Heart left ventricle (tissue), 16 donors: ENCODE measurements around the gene CPM. TPM values are rescaled to one million over a fixed set of nuclear protein-coding genes. Genes with fewer than 3 reads are reported as not detected.

Experiments
- ATAC-seq, 4 donors: fragments of 200-7000 bp; cut with Tn5 transposase; one replicate each; pipeline ENCODE4 v1.9.1; 2020 to 2022; ENCODE audit warnings: moderate library complexity in 4 of 4, mild to moderate bottlenecking in 3 of 4, moderate number of reproducible peaks in 1 of 4
- DNase-seq, 5 donors: peaks; one replicate each; pipeline ENCODE4 v3.0.0-alpha.2; 2020
- H3K27ac ChIP-seq, 12 donors: fragments of 200-600 bp; sonication (generic) in 4 of 12; one replicate each; pipeline versions ENCODE4 v1.5.0 to v1.8.0; 2016 to 2022; ENCODE audit warnings: mild to moderate bottlenecking in 2 of 12
- H3K27me3 ChIP-seq, 9 donors: fragments of 200-600 bp; sonication (generic) in 2 of 9; one replicate each; pipeline versions ENCODE4 v1.5.1 to v1.8.0; 2016 to 2022; ENCODE audit warnings: mild to moderate bottlenecking in 3 of 9
- H3K36me3 ChIP-seq, 9 donors: fragments of 200-600 bp; sonication (generic) in 2 of 9; one replicate each; pipeline versions ENCODE4 v1.5.0 to v1.8.0; 2018 to 2022; ENCODE audit warnings: mild to moderate bottlenecking in 2 of 9
- H3K4me1 ChIP-seq, 12 donors: fragments of 200-600 bp; sonication (generic) in 4 of 12; one replicate each; pipeline versions ENCODE4 v1.5.0 to v1.8.0; 2016 to 2022; ENCODE audit warnings: mild to moderate bottlenecking in 3 of 12
- H3K4me3 ChIP-seq, 12 donors: fragments of 200-600 bp; sonication (generic) in 4 of 12; one replicate each; pipeline versions ENCODE4 v1.5.0 to v1.8.0; 2017 to 2022; ENCODE audit warnings: mild to moderate bottlenecking in 9 of 12, moderate library complexity in 4 of 12
- H3K9me3 ChIP-seq, 12 donors: fragments of 200-600 bp; sonication (generic) in 4 of 12; one replicate each; pipeline versions ENCODE4 v1.5.0 to v1.8.0; 2016 to 2022; ENCODE audit warnings: mild to moderate bottlenecking in 1 of 12
- CTCF ChIP-seq, 12 donors: fragments of 200-600 bp; sonication (generic) in 4 of 12; IDR thresholded peaks; one replicate each; pipeline versions ENCODE4 v1.5.0 to v1.8.0; 2018 to 2022; ENCODE audit warnings: antibody characterized with exemption in 12 of 12, mild to moderate bottlenecking in 5 of 12
- POLR2A ChIP-seq, 2 donors: fragments of 450-650 bp; IDR thresholded peaks; one replicate each; pipeline ENCODE4 v1.6.1; 2017; ENCODE audit warnings: antibody characterized with exemption in 2 of 2, mild to moderate bottlenecking in 2 of 2, moderate library complexity in 2 of 2
- WGBS, 4 donors: extraction: QIAGEN DNeasy Blood & Tissue Kit in 2 of 4; methylation state at CpG; one replicate each; pipeline versions ENCODE4 v1.1.5 to v1.1.7; 2013 to 2018; 5-methylcytosine and 5-hydroxymethylcytosine counted together
- intact Hi-C, 10 donors: fragments of 100-400 bp; cut with DNase I; formaldehyde crosslinking; loops; one replicate each; pipeline versions ENCODE4 v1.11.1 to v1.14.2; 2022
- polyA plus RNA-seq, 2 donors: library from polyadenylated mRNA; stranded (reverse); fragments of 200-250 nt; gene quantifications; one replicate each; pipeline ENCODE4 v1.2.3, GENCODE V29; 2013
- total RNA-seq, 9 donors: library from RNA; depleted of rRNA in 2 of 9; stranded (reverse); fragments of >200 nt in 2 of 9; fragmentation: NEBNext Ultra II Directional in 3 of 9; extraction: Animal tissue kit (Norgen Biotek cat#: 25700) in 3 of 9; gene quantifications; one replicate each; pipeline versions ENCODE4 v1.1.0 to v1.2.4, GENCODE V29; 2016 to 2023
- donor health status: ischemic (EF 13 %, LVEDD 7.1; RV severe dilation, severe dysfunction).
- donor health status: healthy with polysubstance abuse.
- donor health status: DM: no; HTN: yes; CAD: no.
- donor health status: DM: no; HTN: no; CAD: no.
- donor health status: ischemic (EF 25% LVEDD 6.9; RV normal size, moderate dysfunction).
- donor health status: ischemic (EF 25% LVEDD 5.7; RV mildly dilated, moderate dysfunction).
- donor health status: healthy.
- donor health status: DM: yes; HTN: yes; CAD: no.
- donor health status: ischemic (EF 35%, LVEDD 5.7; RV mildly dilated, moderate dysfunction).
- donor health status: nonischemic (EF 11% LVEDD 7.7; RV severe dilation, severe dysfunction).
- donor health status: DM: yes; HTN: yes; CAD: no.
- donor health status: PGD.
- donor health status: ischemic (EF 29% LVEDD 5.4; RV normal size, mild dysfunction).
- donor health status: nonischemic (EF 23%, LVEDD 6.1; RV moderate dilation, normal function).

The CPM gene
- total and polyA plus RNA-seq, 11 donors: 2.0 to 25.4 (median 8.8) TPM

GRCh38 chr12:68884251-68884650 lies 48.7 kb downstream of the CPM start:
- Histone ChIP-seq H3K27ac (no peak overlapping the region), H3K9me3 (peaks cover 0 to 3% (median 0%) of the 10 kb centered on the region in 12 donors), H3K4me1 (no peaks in the 10 kb centered on the region), H3K27me3 (no peaks in the 10 kb centered on the region), H3K4me3 (no peak overlapping the region), H3K36me3 (peaks cover 0 to 12% (median 0%) of the 10 kb centered on the region in 9 donors)
- intact Hi-C loops: no loop called here
- TF ChIP-seq CTCF (IDR thresholded peaks at IDR 0.05): no peak
- no peak for TF ChIP-seq POLR2A (IDR thresholded peaks at IDR 0.05)
- WGBS, 4 donors: 92 to 95% (median 93%) methylated on average over 5 of the region's 5 CpGs
- DNase-seq: no peak
- ATAC-seq: no peak

GRCh38 chr12:68883151-68883550 lies 49.8 kb downstream of the CPM start:
- TF ChIP-seq POLR2A (IDR thresholded peaks at IDR 0.05) (no peak), CTCF (IDR thresholded peaks at IDR 0.05) (no peak)
- Histone ChIP-seq H3K4me1 (no peaks in the 10 kb centered on the region), H3K27ac (no peak overlapping the region), H3K36me3 (peaks cover 0 to 12% (median 0%) of the 10 kb centered on the region in 9 donors), H3K9me3 (peaks cover 0 to 11% (median 0%) of the 10 kb centered on the region in 12 donors), H3K27me3 (no peaks in the 10 kb centered on the region), H3K4me3 (no peak overlapping the region)
- 70 to 86% (median 82%) methylated on average over 3 of the region's 3 CpGs for WGBS, 4 donors
- DNase-seq (no peak), ATAC-seq (no peak)
- intact Hi-C loops: no loop called here

- peaks cover 0 to 12% (median 0%) of the 10 kb centered on the region in 9 donors for H3K36me3 ChIP-seq
- no peak overlapping the region for H3K4me3 ChIP-seq
- intact Hi-C loops: no loop called here
- H3K27me3 ChIP-seq: no peaks in the 10 kb centered on the region
- TF ChIP-seq CTCF (IDR thresholded peaks at IDR 0.05) (no peak), POLR2A (IDR thresholded peaks at IDR 0.05) (no peak)
- WGBS, 4 donors: 94 to 98% (median 97%) methylated on average over 4 of the region's 4 CpGs
- peaks cover 0 to 11% (median 0%) of the 10 kb centered on the region in 12 donors for H3K9me3 ChIP-seq
- ATAC-seq (no peak), DNase-seq (no peak)
- H3K4me1 ChIP-seq: no peaks in the 10 kb centered on the region
- H3K27ac ChIP-seq: no peak overlapping the region
These were observed 50.6 kb downstream of the CPM start for GRCh38 chr12:68882251-68882964.

- Histone ChIP-seq H3K4me1 (peaks cover 0 to 6% (median 0%) of the 10 kb centered on the region in 12 donors), H3K36me3 (peaks cover 0 to 12% (median 0%) of the 10 kb centered on the region in 9 donors), H3K4me3 (no peak overlapping the region), H3K9me3 (peaks cover 0 to 11% (median 0%) of the 10 kb centered on the region in 12 donors), H3K27ac (no peak overlapping the region), H3K27me3 (no peaks in the 10 kb centered on the region)
- no peak for TF ChIP-seq POLR2A (IDR thresholded peaks at IDR 0.05)
- TF ChIP-seq CTCF (IDR thresholded peaks at IDR 0.05): no peak
- WGBS, 4 donors: 86 to 90% (median 87%) methylated on average over 5 of the region's 5 CpGs
- ATAC-seq (no peak), DNase-seq (no peak)
- intact Hi-C loops: no loop called here
These were observed 52.2 kb downstream of the CPM start for GRCh38 chr12:68880660-68881325.
